Body of pancreas (tissue), 4 donors: Measurements from ENCODE around the gene DHRS1.

Experiments used
- POLR2A ChIP-seq, 3 donors: fragments of 450-650 bp; IDR thresholded peaks; one replicate each; pipeline ENCODE4 v1.6.1; 2016; ENCODE audit warnings: antibody characterized with exemption in 3 of 3, mild to moderate bottlenecking in 2 of 3
- TF ChIP-seq, protein P1 (sequence below), 7 experiments: fragments of 450-650 bp in 4 of 7; fragments of 200-600 bp in 3 of 7; sonication (generic) in 3 of 7; IDR thresholded peaks; one replicate each; pipeline ENCODE4 v1.5.1; 2016 to 2019; ENCODE audit warnings: antibody characterized with exemption in 7 of 7

DNA sequence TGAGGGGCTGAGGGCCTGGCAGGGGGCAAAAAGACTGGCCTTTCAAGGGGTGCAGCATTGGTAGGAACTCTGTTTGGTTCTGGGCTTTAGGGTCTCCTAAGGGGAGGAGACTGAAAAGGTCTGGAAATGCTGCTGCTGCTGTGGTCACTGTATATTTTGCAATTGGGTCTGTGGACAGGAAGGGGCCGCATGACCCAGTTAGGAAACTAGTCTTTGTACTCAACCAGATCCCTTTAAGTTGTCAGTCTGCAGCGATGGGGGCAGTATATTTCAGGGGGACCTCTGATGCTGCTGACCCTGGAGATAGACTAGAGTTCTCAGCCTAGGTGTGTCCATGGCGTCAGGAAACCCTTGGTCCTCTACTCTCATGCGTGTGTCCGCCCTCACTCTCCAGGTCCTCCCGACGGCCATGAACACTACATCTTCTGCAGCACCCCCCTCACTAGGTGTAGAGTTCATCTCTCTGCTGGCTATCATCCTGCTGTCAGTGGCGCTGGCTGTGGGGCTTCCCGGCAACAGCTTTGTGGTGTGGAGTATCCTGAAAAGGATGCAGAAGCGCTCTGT lies 15.7 kb upstream of the DHRS1 start:
- TF ChIP-seq, protein P1, sequence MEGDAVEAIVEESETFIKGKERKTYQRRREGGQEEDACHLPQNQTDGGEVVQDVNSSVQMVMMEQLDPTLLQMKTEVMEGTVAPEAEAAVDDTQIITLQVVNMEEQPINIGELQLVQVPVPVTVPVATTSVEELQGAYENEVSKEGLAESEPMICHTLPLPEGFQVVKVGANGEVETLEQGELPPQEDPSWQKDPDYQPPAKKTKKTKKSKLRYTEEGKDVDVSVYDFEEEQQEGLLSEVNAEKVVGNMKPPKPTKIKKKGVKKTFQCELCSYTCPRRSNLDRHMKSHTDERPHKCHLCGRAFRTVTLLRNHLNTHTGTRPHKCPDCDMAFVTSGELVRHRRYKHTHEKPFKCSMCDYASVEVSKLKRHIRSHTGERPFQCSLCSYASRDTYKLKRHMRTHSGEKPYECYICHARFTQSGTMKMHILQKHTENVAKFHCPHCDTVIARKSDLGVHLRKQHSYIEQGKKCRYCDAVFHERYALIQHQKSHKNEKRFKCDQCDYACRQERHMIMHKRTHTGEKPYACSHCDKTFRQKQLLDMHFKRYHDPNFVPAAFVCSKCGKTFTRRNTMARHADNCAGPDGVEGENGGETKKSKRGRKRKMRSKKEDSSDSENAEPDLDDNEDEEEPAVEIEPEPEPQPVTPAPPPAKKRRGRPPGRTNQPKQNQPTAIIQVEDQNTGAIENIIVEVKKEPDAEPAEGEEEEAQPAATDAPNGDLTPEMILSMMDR (IDR thresholded peaks at IDR 0.05), result no peak
- no peak for TF ChIP-seq POLR2A (IDR thresholded peaks at IDR 0.05)
